Stimulated activated CD8-positive, alpha-beta memory T cell treated with anti-CD3 and anti-CD28 coated beads, Interleukin-12 subunit alpha, Interleukin-12 subunit beta, amount 100 ng/mL, for 4 hours (primary cell): ENCODE results near the gene PKNOX2.

Experiments used
- DNase-seq: peaks from one replicate; pipeline ENCODE4 v3.0.0-alpha.2; 2020; ENCODE audit warnings: low read depth

The PKNOX2 gene

DNA sequence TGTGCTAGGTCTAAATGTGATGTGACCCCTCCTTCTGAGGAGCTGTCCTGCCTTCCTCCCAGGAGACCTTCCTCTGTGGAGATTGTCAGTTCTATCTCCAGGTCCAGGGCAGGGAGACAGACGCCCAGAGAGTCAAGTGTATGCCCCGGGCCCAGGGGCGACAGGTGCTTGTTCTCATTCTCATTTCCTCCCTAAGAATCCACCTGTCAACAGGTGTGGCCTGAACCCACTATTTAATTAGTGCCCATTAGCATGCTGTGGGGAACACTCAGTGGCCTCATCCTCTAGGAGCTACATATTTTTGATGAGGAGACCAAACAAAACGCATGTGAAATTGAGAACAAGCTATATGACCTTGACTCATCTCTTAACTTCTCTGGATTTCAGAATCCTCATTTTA, 9.5 kb downstream of the PKNOX2 start:
- DNase-seq: no peak

DNA sequence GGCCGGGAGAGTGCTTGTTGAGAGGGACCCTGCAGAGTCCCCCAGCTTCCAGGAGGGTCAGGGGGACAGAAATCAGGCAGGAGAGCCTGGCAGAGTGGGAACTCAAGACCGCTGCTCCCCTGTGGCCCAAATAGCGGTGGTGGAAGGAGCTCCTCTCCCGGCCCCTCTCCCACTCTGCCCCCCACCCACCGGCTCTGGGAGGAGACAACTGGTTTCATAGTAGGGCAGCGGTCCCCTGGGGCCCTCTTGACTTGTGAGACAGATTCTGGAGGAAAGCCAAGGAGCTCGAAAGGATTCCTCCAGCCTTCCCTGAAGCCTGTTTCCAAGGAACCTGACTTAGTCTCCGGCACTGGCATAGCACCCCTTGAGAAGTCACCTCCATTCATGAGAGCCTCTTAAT, 10.1 kb downstream of the PKNOX2 start:
- no peak for DNase-seq

DNA sequence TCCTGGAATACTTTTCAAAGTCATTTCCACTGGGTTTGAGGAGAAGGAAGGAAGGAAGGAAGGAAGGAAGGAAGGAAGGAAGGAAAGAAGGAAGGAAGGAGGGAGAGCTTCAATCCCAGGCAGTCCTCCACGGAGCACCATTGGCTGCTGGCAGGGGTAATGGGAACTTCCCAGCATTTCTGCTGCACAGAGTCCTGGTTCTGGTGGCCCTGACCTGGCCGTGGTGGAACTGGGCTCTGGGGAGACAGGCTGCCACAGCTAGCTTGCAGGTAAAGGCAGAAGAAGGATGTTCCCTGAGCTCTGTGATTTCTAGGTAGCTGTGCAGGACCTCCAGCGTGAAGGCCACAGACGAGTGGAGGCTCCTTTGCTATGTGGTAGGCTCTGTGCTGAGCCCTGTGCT, 10.6 kb downstream of the PKNOX2 start:
- no peak for DNase-seq

DNA sequence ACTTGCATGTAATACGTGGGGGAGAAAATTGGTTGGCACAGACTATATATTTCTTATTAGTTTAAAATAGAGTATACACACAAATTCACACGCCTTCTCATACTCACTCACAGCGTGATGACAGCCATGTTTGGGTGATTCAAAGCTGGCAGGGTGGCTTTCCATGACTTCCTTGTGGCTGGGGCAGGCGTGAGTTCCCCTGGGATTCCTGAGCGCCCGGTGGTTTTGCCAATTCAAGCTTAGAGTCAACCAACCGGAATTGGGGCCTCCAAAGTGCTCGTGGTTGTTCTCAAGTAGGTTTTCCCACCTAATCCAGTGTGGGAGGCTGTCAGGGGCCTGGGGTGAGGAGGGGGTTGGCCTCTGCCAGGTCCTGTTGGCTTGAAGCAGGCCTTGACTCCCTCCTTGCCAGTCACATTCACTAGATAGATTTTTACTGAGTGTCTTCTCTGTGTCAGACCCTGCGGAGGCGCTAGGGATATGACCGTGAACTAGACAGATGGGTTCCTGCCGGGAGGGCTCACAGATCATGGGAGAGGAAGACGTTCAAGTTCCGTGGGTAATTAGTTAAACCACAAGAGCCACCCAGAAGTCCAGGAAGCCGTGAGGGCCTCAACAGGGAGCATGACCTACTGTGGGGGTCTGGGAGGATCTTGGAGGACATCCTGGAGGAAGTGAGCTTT, 11.5 kb downstream of the PKNOX2 start:
- no peak for DNase-seq

DNA sequence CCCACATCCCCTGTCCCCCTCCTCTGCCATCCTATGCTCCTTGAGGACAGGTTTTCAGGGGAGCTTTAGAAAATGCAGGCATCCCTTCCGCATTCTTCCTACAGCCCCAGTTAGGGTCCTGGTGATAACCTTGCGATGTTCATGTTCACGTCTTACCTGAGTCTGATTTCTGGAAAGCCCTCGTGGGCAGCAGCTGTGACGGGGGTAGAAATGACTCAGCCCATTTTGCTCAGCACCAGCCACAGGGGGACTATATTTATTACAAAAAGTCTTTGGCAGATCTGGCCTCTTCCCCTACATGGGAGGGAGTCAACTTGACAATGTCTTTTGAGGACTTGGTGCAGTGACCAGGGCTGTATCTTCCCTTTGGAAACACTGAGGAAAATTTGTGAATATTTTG, 12.3 kb downstream of the PKNOX2 start:
- DNase-seq: no peak

DNA sequence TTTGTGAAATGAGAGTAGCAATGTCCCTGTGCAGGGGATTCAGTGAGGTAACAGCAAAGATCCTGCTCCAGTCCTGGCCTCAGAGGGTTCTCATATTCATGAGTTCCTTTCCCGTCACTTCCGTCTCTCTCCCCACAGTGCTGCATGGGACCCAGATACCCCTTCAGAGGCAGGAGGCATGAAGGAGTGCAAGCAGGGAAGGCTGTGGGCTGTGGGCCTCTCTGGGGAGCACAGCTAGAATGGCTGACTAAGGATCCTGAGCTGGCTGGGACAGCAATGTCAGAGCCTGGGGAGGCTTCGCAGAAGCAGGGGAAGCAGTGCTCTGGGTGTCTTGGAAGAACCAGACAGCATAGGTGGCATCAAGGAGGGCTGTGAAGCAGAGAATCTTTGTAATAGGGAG, 13.0 kb downstream of the PKNOX2 start:
- DNase-seq: no peak

DNA sequence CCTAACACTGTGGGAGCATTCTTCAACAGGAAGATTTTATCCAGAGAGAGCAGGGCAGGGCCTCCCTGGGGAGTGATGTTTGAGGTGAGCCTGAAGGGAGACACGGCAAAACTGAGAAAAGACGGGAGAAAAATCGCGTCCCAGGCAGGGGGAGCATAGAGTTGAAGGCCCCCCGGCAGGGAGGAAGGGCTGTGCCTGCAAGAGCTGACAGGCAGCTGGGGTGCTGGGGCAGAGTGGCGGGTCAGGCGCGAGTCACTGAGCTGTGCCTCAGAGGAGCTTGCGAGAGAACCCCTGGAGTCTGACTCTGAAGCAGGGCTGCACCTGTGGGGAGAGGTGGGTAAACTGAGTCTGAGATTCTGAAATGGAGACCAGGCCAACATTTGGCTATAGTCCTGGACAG, 14.8 kb downstream of the PKNOX2 start:
- DNase-seq: no peak

DNA sequence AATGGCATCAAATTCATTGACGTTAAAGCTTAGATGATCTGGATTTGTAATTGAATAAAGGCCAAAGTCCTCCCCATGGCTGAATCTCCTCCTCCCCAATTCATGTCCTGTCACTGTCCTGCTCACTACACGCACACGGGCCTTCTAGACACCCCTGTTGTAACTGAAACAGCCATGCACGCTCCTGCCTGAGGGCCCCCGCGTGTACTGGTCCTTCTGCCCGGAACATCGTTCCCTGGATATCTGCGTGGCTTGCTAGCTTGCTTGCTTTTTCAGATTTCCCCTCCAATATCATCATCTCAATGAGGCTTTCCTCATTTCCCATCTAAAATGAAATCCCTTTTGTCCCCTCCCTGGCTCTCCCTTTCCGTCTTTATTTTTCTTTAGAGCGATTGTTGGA, 15.3 kb downstream of the PKNOX2 start:
- no peak for DNase-seq

DNA sequence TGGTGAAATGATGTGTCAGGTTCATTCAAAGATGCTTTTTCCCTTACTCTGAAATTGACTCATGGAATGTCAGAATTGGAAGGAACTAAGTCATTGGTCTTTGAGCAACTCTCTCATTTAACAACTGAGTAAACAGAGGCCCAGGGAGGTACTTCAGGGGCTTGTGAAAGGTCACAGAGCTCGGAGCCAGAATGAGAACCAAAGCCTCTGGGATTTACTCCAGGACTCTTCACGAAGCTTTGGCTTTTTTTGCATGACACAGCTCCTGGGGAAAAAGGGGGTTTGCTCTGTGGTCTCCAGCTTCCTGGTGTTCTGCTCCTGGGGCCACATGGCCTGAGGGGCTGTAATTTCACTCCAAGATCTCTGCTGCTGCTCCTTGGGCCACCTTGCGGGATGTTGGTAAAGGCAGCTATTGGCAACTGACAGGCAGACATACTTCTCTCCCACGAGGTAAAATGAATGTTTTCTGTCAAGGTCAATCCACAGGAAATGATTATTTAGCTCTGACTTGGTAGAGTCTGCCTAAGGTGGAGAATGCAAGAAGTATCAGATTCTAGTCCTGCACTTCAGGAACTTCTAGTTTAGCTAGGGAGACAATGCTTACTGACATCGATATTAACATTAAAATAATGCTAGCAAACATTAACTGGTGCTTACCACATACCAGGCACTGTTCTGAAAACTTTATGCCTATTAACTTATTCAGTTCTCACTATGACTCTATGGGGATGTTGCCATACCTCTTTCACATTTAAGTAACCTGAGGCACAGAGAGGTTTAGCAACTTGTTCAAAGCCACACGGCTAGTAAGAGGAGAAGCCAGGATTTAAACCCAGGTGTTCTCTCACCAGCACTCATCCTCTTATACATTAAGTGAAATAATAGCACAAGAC, 16.1 kb downstream of the PKNOX2 start:
- no peak for DNase-seq

DNA sequence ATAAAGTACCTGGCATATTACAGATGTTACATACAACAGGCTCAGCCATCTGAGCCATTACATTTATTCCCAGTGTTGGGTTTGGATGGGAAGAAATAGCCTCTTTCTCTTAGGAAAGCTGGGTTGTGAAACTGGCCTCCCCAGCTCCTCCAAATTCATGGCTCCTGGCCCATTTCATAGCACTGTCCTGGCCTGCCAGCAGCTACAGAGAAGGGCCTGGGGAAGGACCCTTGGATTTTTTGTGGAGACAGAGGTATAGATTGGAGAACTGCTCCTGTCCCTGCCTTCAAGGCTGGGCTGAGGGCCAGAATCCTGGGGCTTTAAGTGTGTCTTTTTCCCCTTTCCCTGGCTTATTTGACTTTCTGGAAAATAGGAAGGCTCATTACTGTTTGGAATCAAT, 18.0 kb downstream of the PKNOX2 start:
- DNase-seq: no peak

DNA sequence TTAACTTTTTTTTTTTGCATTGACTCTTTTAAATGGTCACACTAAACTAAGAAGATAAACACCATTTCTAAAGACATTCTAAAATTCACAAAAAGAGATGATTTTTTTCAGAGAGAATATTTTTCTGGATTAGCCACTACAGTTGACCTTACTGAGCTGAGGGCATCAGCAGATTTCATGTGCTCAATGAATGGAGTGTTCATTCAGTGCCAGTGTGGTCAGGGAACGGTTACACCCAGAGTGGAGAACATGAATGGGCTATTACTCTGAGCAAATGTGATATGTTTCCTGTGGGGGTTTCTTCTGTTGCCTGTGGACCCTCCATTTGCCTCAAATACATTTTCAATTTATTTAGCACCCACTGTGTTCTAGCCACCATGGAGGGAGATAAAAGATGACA, 19.1 kb downstream of the PKNOX2 start:
- DNase-seq: no peak

DNA sequence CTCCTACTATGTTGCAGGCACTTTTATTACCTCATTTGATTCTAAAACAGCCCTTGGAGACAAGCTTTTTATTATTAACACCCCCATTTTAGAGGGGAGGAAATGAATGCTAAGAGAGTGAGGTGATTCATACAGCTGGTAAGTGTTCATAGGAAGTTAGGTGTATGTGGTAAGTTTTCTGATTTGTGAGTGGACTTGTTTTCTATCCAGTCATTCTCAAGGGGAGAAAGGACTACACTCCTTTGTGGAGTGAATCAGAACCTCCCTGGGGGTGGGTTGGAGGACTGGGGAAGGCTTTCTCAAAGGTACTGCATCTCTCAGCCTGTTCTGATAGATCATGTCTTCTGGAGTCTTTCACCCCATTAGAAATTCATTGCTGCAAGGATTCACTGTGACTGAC, 23.5 kb downstream of the PKNOX2 start:
- no peak for DNase-seq

DNA sequence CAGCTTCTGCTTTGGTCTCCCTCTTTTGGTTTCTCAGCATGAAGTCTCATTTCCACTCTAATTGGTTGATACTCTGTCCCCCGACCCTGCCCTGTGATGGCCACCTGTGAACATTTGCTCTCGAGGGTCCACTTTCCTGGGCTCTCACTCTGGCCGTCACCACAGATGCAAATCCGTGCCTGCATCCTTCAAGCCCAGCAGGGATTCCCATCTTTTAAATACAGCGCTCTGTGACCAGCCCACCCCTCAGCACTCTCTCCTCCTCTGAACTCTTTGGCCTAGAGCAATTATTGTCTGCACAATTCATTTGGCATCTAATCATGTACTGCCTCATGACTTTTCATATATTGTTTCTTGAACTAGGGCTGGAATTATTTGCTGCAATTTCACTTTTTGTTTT, 26.0 kb downstream of the PKNOX2 start:
- DNase-seq: no peak

DNA sequence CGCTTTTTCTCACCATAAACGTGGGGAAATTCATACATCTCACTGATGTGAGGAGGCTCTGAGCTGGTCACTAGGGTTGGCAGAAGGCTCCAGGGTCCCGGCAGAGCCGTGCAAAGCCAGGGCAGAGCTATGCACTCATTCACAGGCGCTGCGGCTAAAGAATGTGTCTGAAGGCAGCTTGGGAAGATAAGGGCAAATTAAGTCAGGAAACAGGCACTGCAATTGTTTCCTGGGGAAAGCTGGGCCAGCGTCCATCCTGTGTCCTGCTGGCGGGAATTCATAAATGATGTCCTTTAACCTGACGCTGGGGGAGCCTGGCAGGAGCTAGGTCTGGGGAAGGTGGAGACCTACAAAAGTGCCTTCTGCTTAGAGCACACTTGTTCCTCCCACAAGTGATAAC, 27.6 kb downstream of the PKNOX2 start:
- DNase-seq: no peak

DNA sequence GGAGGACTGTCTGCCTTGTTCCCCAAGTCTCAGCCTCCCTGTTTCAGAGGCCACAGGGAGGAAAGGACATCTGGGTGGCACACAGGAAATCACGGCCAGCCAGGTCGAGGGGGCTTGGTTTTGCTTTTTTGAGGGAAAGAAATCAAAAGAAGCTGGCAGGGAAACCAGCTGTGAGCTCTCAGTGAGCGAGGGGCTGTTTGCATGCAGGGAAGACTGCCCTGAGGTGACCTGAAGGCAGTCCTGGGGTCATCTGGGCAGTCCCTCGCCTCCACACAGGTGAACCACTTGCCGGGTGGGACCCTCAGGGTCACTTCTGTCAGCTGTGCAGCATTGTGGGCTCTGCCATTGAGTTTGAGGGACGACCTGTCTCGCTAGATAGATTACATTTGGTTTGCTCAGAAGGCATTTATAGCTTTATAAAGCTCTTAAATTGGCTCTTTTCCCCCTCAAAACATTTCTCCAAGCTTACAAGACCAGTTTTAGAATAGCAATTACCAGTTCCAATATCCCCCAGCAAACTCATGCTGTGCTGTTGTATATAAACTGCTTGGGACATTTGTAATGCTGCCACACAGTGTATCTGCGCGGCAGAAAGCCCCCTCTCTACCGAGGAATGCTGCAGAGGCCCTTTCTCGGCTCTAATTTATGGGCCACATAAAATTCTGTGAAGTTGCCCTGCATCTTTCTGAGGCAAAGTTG, 28.3 kb downstream of the PKNOX2 start:
- no peak for DNase-seq

DNA sequence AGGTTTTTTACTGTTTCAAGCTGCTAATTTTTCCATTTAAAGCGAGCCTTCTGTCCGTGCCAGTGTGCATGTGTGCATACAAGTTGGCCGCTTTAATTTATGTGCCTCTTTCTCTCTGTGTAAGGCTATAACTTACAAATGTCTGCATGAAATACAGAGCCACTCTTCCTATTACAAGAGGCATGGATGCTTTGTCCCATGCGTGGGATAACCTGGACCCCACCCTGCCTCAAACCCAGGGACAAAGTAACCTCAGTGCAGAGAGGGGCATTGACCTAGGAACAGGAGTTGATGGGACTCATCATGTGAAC, 28.8 kb downstream of the PKNOX2 start:
- DNase-seq: no peak

DNA sequence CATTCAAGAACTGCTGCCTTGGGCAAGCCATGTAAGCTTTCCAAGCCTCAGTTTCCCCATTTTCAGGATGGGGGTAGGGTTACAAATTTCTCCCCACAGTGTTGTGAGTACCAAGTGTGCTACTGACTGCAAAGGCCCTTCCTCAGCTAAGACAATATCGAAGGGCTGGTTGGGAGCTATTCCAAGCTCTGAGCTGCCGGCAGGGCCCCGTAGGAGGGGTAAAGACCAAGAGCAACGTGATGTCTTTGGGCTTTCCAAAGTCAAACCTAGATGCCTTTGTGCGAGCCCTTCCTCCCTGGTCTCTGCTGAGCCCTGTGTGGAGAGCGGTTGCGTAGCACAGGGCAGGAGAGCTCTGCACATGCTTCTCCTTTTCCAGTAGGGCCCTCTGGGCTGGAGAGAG, 29.3 kb downstream of the PKNOX2 start:
- DNase-seq: no peak

DNA sequence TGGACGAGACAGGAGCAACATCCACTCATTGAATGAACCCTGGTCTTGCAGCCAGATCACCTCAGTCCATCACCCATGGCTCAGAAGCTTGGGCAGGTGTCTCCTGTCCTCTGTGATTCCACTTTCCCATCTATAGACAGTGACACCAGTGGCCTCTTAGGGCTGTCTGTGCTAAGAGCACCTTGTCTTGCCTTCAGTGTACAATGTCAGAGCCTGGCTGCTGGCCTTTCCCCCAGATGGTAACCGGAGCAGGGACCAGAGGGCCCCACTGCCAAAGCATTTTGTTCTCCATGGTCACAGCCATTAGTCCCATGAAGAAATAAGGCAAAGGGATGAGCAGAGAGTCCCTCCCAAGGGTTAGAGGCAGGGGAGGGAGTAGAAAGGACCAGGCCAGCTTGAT, 35.4 kb downstream of the PKNOX2 start:
- DNase-seq: no peak

DNA sequence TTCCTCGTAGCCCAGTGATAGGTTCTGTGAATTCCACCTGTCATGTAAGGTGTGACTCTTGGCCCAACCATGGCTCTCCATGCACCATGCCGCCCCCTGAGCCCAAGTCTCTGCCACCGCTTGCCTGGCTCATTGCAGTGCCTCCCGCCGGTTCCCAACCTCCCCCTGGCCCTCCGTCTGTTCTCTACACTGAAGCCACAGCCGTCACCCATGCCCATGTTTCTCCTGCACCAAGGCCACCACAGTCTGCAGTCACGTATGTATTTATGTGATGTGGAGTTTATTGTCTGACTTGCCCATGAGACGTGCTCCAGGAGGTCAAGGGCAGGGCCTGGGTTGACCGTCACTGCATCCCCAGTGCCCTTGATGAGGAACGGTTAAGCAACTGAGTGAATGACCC, 35.9 kb downstream of the PKNOX2 start:
- no peak for DNase-seq

DNA sequence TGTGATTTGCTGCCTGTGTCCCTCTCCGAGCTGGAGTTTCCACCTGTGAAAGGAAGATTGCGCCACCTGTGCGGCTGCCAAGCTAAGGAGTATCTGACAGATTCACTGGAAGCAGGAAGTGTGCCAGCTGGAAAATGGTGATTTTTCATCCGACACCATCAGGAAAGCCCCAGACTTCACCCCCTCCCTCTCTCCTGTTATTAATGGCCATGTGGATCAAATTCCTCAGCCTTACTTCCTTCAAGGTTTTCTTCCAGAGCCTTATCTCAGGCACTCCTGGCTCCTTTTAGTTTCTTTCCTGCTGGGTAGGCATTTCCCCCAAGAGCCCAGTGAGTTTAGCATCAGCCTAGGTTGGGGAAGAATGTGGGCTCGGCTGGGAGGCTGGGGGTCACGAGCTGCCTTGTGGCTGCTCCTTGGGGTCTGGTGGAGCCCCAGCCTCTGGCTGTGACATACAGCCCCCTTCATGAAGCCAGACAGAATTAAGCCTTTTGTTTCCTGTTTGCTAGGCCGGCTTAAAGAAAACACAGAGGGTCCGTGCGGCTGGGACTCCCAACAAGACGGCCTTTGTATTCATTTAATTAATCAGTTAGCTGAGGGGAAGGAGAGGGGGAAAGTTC, 37.1 kb downstream of the PKNOX2 start:
- DNase-seq: no peak

DNA sequence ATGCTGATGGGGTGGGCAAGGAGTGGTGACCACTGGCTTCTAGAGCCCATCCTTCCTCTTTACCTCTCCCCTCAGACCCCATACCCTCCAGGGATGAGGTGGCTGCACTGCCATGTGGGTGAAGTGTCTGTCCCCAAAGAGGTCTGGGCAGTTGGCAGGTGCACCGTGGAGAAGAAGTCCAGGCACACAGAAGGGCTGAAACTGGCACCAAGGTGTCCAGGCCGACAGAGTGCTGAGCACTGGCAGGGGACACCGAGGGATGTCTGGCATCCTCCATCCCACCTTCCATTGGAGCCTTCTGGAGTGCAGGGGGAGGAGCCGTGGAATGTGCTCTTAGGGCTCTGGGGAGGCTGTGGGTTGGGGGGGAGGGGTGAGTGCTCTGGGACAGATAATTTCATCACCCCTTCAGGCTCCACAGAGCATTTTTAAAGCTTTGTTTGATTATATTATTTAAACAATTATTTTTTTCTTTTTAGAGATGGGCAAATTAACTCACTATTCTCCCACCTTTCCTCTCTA, 37.9 kb downstream of the PKNOX2 start:
- no peak for DNase-seq

DNA sequence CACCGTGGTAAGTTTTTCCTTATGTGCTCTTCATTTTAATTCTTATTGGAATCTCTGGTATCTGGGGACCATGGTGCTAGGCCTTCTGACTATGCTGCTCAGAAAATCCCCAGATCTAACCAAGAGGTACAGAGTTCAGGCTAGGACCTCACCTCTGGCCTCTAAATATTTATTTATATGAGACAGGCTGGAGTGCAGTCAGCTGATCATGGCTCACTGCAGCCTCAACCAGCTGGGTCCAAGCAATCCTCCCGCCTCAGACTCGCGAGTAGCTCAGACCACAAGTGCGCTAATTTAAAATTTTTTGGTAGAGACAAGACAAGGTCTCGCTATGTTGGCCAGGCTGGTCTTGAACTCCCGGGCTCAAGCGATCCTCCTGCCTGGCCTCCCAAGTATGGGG, 38.4 kb downstream of the PKNOX2 start:
- no peak for DNase-seq
